Liver (tissue), 9 donors: ENCODE data around the gene TIFAB. TPM values are rescaled to one million over a fixed set of nuclear protein-coding genes. Genes with fewer than 3 reads are reported as not detected.
A peak's percentile ranks its signal among the peaks of the same experiment; 100 is the strongest.

Experiments
- DNase-seq: peaks from one replicate; pipeline ENCODE4 v3.0.0-alpha.2; 2017; ENCODE audit warnings: low spot score
- H3K27ac ChIP-seq, 2 donors: one replicate each; pipeline ENCODE4 v1.7.0; 2013; ENCODE audit warnings: inconsistent platforms in 2 of 2, low read length in 2 of 2, control low read depth in 1 of 2, low read depth in 1 of 2, mild to moderate bottlenecking in 1 of 2
- H3K27me3 ChIP-seq, 4 donors: one replicate each; pipeline versions ENCODE4 v1.6.1 to v1.7.0; 2013; ENCODE audit warnings: low read length in 3 of 4, inconsistent platforms in 1 of 4, mild to moderate bottlenecking in 1 of 4, moderate library complexity in 1 of 4; ENCODE audit not compliant: control insufficient read depth in 4 of 4, insufficient read depth in 4 of 4
- H3K36me3 ChIP-seq, 4 donors: one replicate each; pipeline versions ENCODE4 v1.6.1 to v1.7.0; 2013; ENCODE audit warnings: low read length in 3 of 4, mild to moderate bottlenecking in 3 of 4, low read depth in 1 of 4, moderate library complexity in 1 of 4; ENCODE audit not compliant: control insufficient read depth in 4 of 4, insufficient read depth in 3 of 4
- H3K4me1 ChIP-seq, 4 donors: one replicate each; pipeline versions ENCODE4 v1.6.1 to v1.7.0; 2013; ENCODE audit warnings: low read length in 3 of 4, mild to moderate bottlenecking in 3 of 4, moderate library complexity in 1 of 4; ENCODE audit not compliant: control insufficient read depth in 4 of 4, insufficient read depth in 4 of 4
- H3K4me3 ChIP-seq, 3 donors: one replicate each; pipeline versions ENCODE4 v1.6.1 to v1.7.0; 2013; ENCODE audit warnings: low read length in 3 of 3, control low read depth in 1 of 3, low read depth in 1 of 3, mild to moderate bottlenecking in 1 of 3
- H3K9ac ChIP-seq, 2 donors: one replicate each; pipeline ENCODE4 v1.7.0; 2013; ENCODE audit warnings: low read length in 2 of 2, mild to moderate bottlenecking in 2 of 2, moderate library complexity in 2 of 2, control low read depth in 1 of 2, low read depth in 1 of 2
- H3K9me3 ChIP-seq, 4 donors: one replicate each; pipeline versions ENCODE4 v1.6.1 to v1.7.0; 2013; ENCODE audit warnings: low read length in 3 of 4; ENCODE audit not compliant: control insufficient read depth in 4 of 4
- EGR1 ChIP-seq, 2 donors: IDR thresholded peaks; 2 replicates each; pipeline ENCODE4 v1.6.1; 2016 to 2018; ENCODE audit warnings: antibody characterized with exemption in 2 of 2, low read depth in 2 of 2
- FOXA1 ChIP-seq: IDR thresholded peaks from 2 replicates; pipeline ENCODE4 v1.6.1; 2016; ENCODE audit warnings: antibody characterized with exemption
- FOXA2 ChIP-seq: IDR thresholded peaks from 2 replicates; pipeline ENCODE4 v1.6.1; 2016; ENCODE audit warnings: antibody characterized with exemption
- GABPA ChIP-seq, 2 donors: IDR thresholded peaks in 1 of 2; conservative IDR thresholded peaks in 1 of 2; 2 replicates each; pipeline ENCODE4 v1.6.1; 2016; ENCODE audit warnings: antibody characterized with exemption in 2 of 2, mild to moderate bottlenecking in 1 of 2, moderate library complexity in 1 of 2
- HNF4A ChIP-seq, 2 donors: conservative IDR thresholded peaks; 2 replicates each; pipeline ENCODE4 v1.6.1; 2016; ENCODE audit warnings: antibody characterized with exemption in 2 of 2, mild to moderate bottlenecking in 2 of 2
- JUND ChIP-seq, 2 donors: IDR thresholded peaks; 2 replicates each; pipeline ENCODE4 v1.6.1; 2016; ENCODE audit warnings: antibody characterized with exemption in 2 of 2
- NR2F2 ChIP-seq: IDR thresholded peaks from 2 replicates; pipeline ENCODE4 v1.6.1; 2016; ENCODE audit warnings: antibody characterized with exemption
- RXRA ChIP-seq, 2 donors: IDR thresholded peaks; 2 replicates each; pipeline ENCODE4 v1.6.1; 2017 to 2018; ENCODE audit warnings: antibody characterized with exemption in 2 of 2, mild to moderate bottlenecking in 1 of 2
- SP1 ChIP-seq: IDR thresholded peaks from 2 replicates; pipeline ENCODE4 v1.6.1; 2018; ENCODE audit warnings: antibody characterized with exemption, mild to moderate bottlenecking
- YY1 ChIP-seq: IDR thresholded peaks from 2 replicates; pipeline ENCODE4 v1.6.1; 2016; ENCODE audit warnings: antibody characterized with exemption, mild to moderate bottlenecking
- WGBS: extraction: QIAGEN DNeasy Blood & Tissue Kit; methylation state at CpG from one replicate; pipeline ENCODE4 v1.1.7; 2013; 5-methylcytosine and 5-hydroxymethylcytosine counted together
- polyA plus RNA-seq, 2 donors: library from polyadenylated mRNA; stranded (reverse) in 1 of 2; unstranded in 1 of 2; fragments of 200-250 nt in 1 of 2; fragments of >200 nt in 1 of 2; fragmentation: Nextera tagmentation in 1 of 2; extraction: Ambion mirVana in 1 of 2; gene quantifications; one replicate each; pipeline versions ENCODE4 v1.2.1 to v1.2.3, GENCODE V29; 2013 to 2015
- total RNA-seq, 2 donors: library from RNA; depleted of rRNA; stranded (reverse); fragments of >200 nt; gene quantifications; one replicate each; pipeline ENCODE4 v1.2.3, GENCODE V29; 2014
- TF ChIP-seq, protein P1 (sequence below): IDR thresholded peaks from 2 replicates; pipeline ENCODE4 v1.6.1; 2016; ENCODE audit warnings: antibody characterized with exemption
- TF ChIP-seq, protein P2 (sequence below): IDR thresholded peaks from 2 replicates; pipeline ENCODE4 v1.6.1; 2016; ENCODE audit warnings: antibody characterized with exemption
- TF ChIP-seq, protein P3 (sequence below): IDR thresholded peaks from 2 replicates; pipeline ENCODE4 v1.6.1; 2016; ENCODE audit warnings: antibody characterized with exemption, mild to moderate bottlenecking
- TF ChIP-seq, protein P4 (sequence below): fragments of 150-350 bp; IDR thresholded peaks from 2 replicates; pipeline ENCODE4 v1.5.1; 2017; ENCODE audit warnings: improper control_type of control experiment, low read depth, low read length; ENCODE audit not compliant: missing input control
- TF ChIP-seq, protein P5 (sequence below): IDR thresholded peaks from 2 replicates; pipeline ENCODE4 v1.6.1; 2016; ENCODE audit warnings: antibody characterized with exemption
- donor health status: healthy.
- donor health status: healthy.
- donor health status: healthy.
- donor health status: healthy.
- donor health status: healthy.

TIFAB gene
- total and polyA plus RNA-seq, 4 donors = 0.02 to 0.47 TPM; not detected in 2

DNA sequence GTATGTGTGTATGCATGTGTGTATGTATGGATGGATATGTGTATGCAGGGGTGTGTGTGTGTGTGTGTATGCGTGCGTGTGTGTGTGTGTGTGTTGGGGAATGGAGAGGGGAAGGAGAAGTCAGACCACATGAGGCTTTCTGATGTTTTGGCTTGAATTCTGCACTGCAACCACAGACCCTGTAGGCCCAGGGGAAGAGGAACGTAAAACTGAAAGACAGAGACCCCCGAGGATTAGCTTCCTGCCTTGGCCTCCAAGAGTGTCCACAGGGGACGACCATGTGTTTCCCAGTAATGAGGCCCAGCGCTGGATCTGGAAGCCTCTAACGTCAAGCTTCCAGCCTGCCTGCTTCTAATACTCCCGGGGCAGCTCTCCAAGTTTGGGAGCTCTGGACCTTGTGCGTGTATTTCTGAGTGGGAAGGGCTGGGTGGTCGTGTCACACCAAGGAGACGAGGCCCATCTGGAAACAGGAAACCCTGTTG lies 10.8 kb downstream of the TIFAB start:
- Histone ChIP-seq H3K4me1 (peaks cover 0 to 2% (median 0%) of the 10 kb centered on the region in 4 donors), H3K27me3 (no peaks in the 10 kb centered on the region), H3K36me3 (no peaks in the 10 kb centered on the region), H3K9me3 (no peaks in the 10 kb centered on the region), H3K4me3 (no peak overlapping the region), H3K27ac (no peak overlapping the region), H3K9ac (no peak overlapping the region)
- DNase-seq = peak; percentile 29
- 68% methylated on average over 11 of the region's 11 CpGs for WGBS
- TF ChIP-seq, protein P1, sequence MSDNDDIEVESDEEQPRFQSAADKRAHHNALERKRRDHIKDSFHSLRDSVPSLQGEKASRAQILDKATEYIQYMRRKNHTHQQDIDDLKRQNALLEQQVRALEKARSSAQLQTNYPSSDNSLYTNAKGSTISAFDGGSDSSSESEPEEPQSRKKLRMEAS = no peak
- TF ChIP-seq GABPA (IDR thresholded peaks at IDR 0.05 in 1 of 2, conservative IDR thresholded peaks at IDR 0.05 in 1 of 2) (no peak), EGR1 (IDR thresholded peaks at IDR 0.05; ENCODE audit: low read depth in 2 of 2) (no peak), JUND (IDR thresholded peaks at IDR 0.05) (no peak), HNF4A (conservative IDR thresholded peaks at IDR 0.05) (no peak), SP1 (no peak), YY1 (no peak), FOXA1 (no peak), FOXA2 (no peak)
- TF ChIP-seq, protein P2, sequence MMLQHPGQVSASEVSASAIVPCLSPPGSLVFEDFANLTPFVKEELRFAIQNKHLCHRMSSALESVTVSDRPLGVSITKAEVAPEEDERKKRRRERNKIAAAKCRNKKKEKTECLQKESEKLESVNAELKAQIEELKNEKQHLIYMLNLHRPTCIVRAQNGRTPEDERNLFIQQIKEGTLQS = no peak
- TF ChIP-seq, protein P3, sequence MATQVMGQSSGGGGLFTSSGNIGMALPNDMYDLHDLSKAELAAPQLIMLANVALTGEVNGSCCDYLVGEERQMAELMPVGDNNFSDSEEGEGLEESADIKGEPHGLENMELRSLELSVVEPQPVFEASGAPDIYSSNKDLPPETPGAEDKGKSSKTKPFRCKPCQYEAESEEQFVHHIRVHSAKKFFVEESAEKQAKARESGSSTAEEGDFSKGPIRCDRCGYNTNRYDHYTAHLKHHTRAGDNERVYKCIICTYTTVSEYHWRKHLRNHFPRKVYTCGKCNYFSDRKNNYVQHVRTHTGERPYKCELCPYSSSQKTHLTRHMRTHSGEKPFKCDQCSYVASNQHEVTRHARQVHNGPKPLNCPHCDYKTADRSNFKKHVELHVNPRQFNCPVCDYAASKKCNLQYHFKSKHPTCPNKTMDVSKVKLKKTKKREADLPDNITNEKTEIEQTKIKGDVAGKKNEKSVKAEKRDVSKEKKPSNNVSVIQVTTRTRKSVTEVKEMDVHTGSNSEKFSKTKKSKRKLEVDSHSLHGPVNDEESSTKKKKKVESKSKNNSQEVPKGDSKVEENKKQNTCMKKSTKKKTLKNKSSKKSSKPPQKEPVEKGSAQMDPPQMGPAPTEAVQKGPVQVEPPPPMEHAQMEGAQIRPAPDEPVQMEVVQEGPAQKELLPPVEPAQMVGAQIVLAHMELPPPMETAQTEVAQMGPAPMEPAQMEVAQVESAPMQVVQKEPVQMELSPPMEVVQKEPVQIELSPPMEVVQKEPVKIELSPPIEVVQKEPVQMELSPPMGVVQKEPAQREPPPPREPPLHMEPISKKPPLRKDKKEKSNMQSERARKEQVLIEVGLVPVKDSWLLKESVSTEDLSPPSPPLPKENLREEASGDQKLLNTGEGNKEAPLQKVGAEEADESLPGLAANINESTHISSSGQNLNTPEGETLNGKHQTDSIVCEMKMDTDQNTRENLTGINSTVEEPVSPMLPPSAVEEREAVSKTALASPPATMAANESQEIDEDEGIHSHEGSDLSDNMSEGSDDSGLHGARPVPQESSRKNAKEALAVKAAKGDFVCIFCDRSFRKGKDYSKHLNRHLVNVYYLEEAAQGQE = no peak

DNA sequence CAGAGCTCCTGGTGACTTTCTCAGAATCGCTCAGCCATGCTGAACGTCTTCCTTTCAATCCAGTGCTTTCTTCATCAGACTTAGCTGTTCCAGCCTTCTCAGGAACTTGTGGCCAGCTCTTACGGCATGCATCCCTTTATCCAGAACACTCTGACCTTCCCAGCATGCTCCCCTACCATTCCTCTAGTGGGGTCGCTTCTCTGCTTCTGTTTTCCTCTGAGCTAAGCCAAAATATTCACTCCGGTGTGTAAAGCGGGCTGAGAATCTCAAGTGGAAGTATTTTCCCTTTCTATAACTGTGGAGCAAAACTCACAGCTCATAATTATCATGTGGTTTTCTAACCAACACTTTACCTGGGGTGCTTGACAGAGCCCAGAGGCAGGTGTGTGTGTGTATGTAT lies 11.2 kb downstream of the TIFAB start:
- Histone ChIP-seq H3K27me3 (no peaks in the 10 kb centered on the region), H3K4me3 (no peak overlapping the region), H3K9me3 (no peaks in the 10 kb centered on the region), H3K9ac (no peak overlapping the region), H3K36me3 (no peaks in the 10 kb centered on the region), H3K27ac (no peak overlapping the region), H3K4me1 (peaks cover 0 to 2% (median 0%) of the 10 kb centered on the region in 4 donors)
- TF ChIP-seq HNF4A (conservative IDR thresholded peaks at IDR 0.05) = no peak
- TF ChIP-seq, protein P1 = no peak
- TF ChIP-seq SP1 = no peak
- TF ChIP-seq RXRA (IDR thresholded peaks at IDR 0.05) = no peak
- TF ChIP-seq, protein P4, sequence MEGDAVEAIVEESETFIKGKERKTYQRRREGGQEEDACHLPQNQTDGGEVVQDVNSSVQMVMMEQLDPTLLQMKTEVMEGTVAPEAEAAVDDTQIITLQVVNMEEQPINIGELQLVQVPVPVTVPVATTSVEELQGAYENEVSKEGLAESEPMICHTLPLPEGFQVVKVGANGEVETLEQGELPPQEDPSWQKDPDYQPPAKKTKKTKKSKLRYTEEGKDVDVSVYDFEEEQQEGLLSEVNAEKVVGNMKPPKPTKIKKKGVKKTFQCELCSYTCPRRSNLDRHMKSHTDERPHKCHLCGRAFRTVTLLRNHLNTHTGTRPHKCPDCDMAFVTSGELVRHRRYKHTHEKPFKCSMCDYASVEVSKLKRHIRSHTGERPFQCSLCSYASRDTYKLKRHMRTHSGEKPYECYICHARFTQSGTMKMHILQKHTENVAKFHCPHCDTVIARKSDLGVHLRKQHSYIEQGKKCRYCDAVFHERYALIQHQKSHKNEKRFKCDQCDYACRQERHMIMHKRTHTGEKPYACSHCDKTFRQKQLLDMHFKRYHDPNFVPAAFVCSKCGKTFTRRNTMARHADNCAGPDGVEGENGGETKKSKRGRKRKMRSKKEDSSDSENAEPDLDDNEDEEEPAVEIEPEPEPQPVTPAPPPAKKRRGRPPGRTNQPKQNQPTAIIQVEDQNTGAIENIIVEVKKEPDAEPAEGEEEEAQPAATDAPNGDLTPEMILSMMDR = no peak
- TF ChIP-seq, protein P5, sequence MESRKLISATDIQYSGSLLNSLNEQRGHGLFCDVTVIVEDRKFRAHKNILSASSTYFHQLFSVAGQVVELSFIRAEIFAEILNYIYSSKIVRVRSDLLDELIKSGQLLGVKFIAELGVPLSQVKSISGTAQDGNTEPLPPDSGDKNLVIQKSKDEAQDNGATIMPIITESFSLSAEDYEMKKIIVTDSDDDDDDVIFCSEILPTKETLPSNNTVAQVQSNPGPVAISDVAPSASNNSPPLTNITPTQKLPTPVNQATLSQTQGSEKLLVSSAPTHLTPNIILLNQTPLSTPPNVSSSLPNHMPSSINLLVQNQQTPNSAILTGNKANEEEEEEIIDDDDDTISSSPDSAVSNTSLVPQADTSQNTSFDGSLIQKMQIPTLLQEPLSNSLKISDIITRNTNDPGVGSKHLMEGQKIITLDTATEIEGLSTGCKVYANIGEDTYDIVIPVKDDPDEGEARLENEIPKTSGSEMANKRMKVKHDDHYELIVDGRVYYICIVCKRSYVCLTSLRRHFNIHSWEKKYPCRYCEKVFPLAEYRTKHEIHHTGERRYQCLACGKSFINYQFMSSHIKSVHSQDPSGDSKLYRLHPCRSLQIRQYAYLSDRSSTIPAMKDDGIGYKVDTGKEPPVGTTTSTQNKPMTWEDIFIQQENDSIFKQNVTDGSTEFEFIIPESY = no peak
- no peak for TF ChIP-seq FOXA2
- no peak for TF ChIP-seq NR2F2
- DNase-seq = no peak
- WGBS = 77% methylated on average over 6 of the region's 6 CpGs
